Neuronal stem cell (in vitro differentiated cells): ENCODE measurements around the gene IQCM.

Experiments used
- DNase-seq: peaks from one replicate; pipeline ENCODE4 v3.0.0-alpha.2; 2013; ENCODE audit warnings: low spot score
- H2AFZ ChIP-seq: one replicate; pipeline ENCODE4 v1.6.1; 2013; ENCODE audit warnings: mild to moderate bottlenecking, low read length, inconsistent platforms
- H2AK5ac ChIP-seq: 2 replicates; pipeline ENCODE4 v1.6.1; 2013; ENCODE audit warnings: low read depth, mild to moderate bottlenecking, inconsistent platforms, low read length, moderate library complexity, mixed read lengths
- H2BK120ac ChIP-seq: 2 replicates; pipeline ENCODE4 v1.6.1; 2013; ENCODE audit warnings: low read depth, mild to moderate bottlenecking, inconsistent platforms, low read length, moderate library complexity, mixed read lengths
- H2BK12ac ChIP-seq: one replicate; pipeline ENCODE4 v1.6.1; 2013; ENCODE audit warnings: low read length, inconsistent platforms
- H2BK15ac ChIP-seq: 2 replicates; pipeline ENCODE4 v1.6.1; 2013; ENCODE audit warnings: mild to moderate bottlenecking, low read length, inconsistent platforms, mixed read lengths
- H2BK5ac ChIP-seq: one replicate; pipeline ENCODE4 v1.6.1; 2013; ENCODE audit warnings: inconsistent platforms, mild to moderate bottlenecking, low read length, moderate library complexity
- H3K14ac ChIP-seq: one replicate; pipeline ENCODE4 v1.6.1; 2013; ENCODE audit warnings: low read length, inconsistent platforms
- H3K18ac ChIP-seq: 2 replicates; pipeline ENCODE4 v1.6.1; 2013; ENCODE audit warnings: low read length, inconsistent platforms
- H3K23ac ChIP-seq: 2 replicates; pipeline ENCODE4 v1.6.1; 2013; ENCODE audit warnings: low read depth, mild to moderate bottlenecking, mixed read lengths, low read length, inconsistent platforms; ENCODE audit not compliant: poor library complexity
- H3K27ac ChIP-seq: replicated peaks from 3 replicates; pipeline ENCODE4 v1.5.1; 2013; ENCODE audit warnings: low read length, inconsistent platforms
- H3K27me3 ChIP-seq, 3 experiments: 2 replicates each; pipeline ENCODE4 v1.6.1; 2013; ENCODE audit warnings: low read length in 3 of 3, mild to moderate bottlenecking in 2 of 3, inconsistent platforms in 1 of 3, low read depth in 1 of 3, mixed read lengths in 1 of 3, moderate library complexity in 1 of 3; ENCODE audit not compliant: control insufficient read depth in 3 of 3, insufficient read depth in 3 of 3
- H3K36me3 ChIP-seq, 2 donors: replicated peaks in 1 of 2; 2 replicates each; pipeline ENCODE4 v1.6.1; 2013; ENCODE audit warnings: low read length in 2 of 2; ENCODE audit not compliant: control insufficient read depth in 2 of 2, insufficient read depth in 2 of 2
- H3K4ac ChIP-seq: 2 replicates; pipeline ENCODE4 v1.6.1; 2013; ENCODE audit warnings: inconsistent platforms, mild to moderate bottlenecking, low read length, moderate library complexity
- H3K4me1 ChIP-seq, 2 donors: 1 replicate in 1 of 2; 2 replicates in 1 of 2; pipeline ENCODE4 v1.6.1; 2013; ENCODE audit warnings: low read length in 2 of 2, low read depth in 1 of 2; ENCODE audit not compliant: control insufficient read depth in 2 of 2, insufficient read depth in 1 of 2
- H3K4me2 ChIP-seq: one replicate; pipeline ENCODE4 v1.6.1; 2013; ENCODE audit warnings: mild to moderate bottlenecking, low read length, inconsistent platforms; ENCODE audit not compliant: insufficient read depth, poor library complexity, severe bottlenecking
- H3K4me3 ChIP-seq, 2 donors: 2 replicates each; pipeline ENCODE4 v1.5.1; 2013; ENCODE audit warnings: low read length in 2 of 2, mild to moderate bottlenecking in 2 of 2, inconsistent platforms in 1 of 2, moderate library complexity in 1 of 2
- H3K79me1 ChIP-seq: one replicate; pipeline ENCODE4 v1.6.1; 2013; ENCODE audit warnings: low read depth, mild to moderate bottlenecking, inconsistent platforms, low read length, moderate library complexity
- H3K9ac ChIP-seq: one replicate; pipeline ENCODE4 v1.6.1; 2013; ENCODE audit warnings: mild to moderate bottlenecking, low read depth, low read length, inconsistent platforms; ENCODE audit not compliant: poor library complexity
- H3K9me3 ChIP-seq, 2 donors: replicated peaks in 1 of 2; 2 replicates each; pipeline versions ENCODE3 to v1.6.1; 2013; ENCODE audit warnings: low read length in 2 of 2, mild to moderate bottlenecking in 2 of 2, inconsistent platforms in 1 of 2, low read depth in 1 of 2, mixed read lengths in 1 of 2, moderate library complexity in 1 of 2; ENCODE audit not compliant: control insufficient read depth in 2 of 2, insufficient read depth in 1 of 2
- H4K8ac ChIP-seq: one replicate; pipeline ENCODE4 v1.6.1; 2013; ENCODE audit warnings: low read depth, mild to moderate bottlenecking, inconsistent platforms, low read length, moderate library complexity
- H4K91ac ChIP-seq: one replicate; pipeline ENCODE4 v1.6.1; 2013; ENCODE audit warnings: low read length, low read depth, mild to moderate bottlenecking, inconsistent platforms; ENCODE audit not compliant: poor library complexity
- WGBS, 2 donors: extraction: QIAGEN DNeasy Blood & Tissue Kit; methylation state at CpG; one replicate each; pipeline ENCODE4 v1.1.7; 2013; ENCODE audit warnings: missing lambda C conversion rate in 2 of 2, mixed read lengths in 1 of 2; ENCODE audit not compliant: insufficient read length in 2 of 2, insufficient replicate concordance in 1 of 2; ENCODE audit errors: extremely low coverage in 2 of 2; 5-methylcytosine and 5-hydroxymethylcytosine counted together

Gene IQCM

GRCh38 chr4:149700272-149700671 is 115.4 kb downstream of the IQCM start:
- Histone ChIP-seq H3K4ac (no peak overlapping the region), H2BK5ac (no peak overlapping the region), H3K9me3 (no peaks in the 10 kb centered on the region), H2BK120ac (no peak overlapping the region), H3K79me1 (no peaks in the 10 kb centered on the region), H3K23ac (no peak overlapping the region), H4K8ac (no peak overlapping the region), H4K91ac (no peak overlapping the region), H3K27ac (no peak overlapping the region), H3K4me3 (no peak overlapping the region), H2BK12ac (no peak overlapping the region), H2AK5ac (no peak overlapping the region), H3K36me3 (no peaks in the 10 kb centered on the region), H3K27me3 (no peaks in the 10 kb centered on the region), H3K18ac (no peak overlapping the region), H3K4me2 (no peak overlapping the region), H2BK15ac (no peak overlapping the region), H2AFZ (no peak overlapping the region), H3K9ac (no peak overlapping the region), H3K4me1 (no peaks in the 10 kb centered on the region), H3K14ac (no peak overlapping the region)
- no CpG with 5 or more reads among the region's 3 CpGs for WGBS, 2 donors
- DNase-seq = no peak

GRCh38 chr4:149699642-149700041 is 116.0 kb downstream of the IQCM start:
- WGBS, 2 donors = no CpG with 5 or more reads among the region's 2 CpGs
- no peak for DNase-seq
- H4K8ac ChIP-seq = no peak overlapping the region

GRCh38 chr4:149690726-149691125 is 124.9 kb downstream of the IQCM start:
- no peak overlapping the region for H3K4me2 ChIP-seq
- no peak overlapping the region for H3K27ac ChIP-seq
- H3K9me3 ChIP-seq = no peaks in the 10 kb centered on the region
- H2BK120ac ChIP-seq = no peak overlapping the region
- no peak overlapping the region for H4K91ac ChIP-seq
- H3K4me3 ChIP-seq = no peak overlapping the region
- WGBS, 2 donors = no CpG with 5 or more reads among the region's 3 CpGs
- no peak overlapping the region for H2BK15ac ChIP-seq
- DNase-seq = no peak
- no peak overlapping the region for H3K9ac ChIP-seq
- H2BK5ac ChIP-seq = no peak overlapping the region
- no peaks in the 10 kb centered on the region for H3K4me1 ChIP-seq
- no peak overlapping the region for H3K14ac ChIP-seq
- no peak overlapping the region for H3K4ac ChIP-seq
- H2BK12ac ChIP-seq = no peak overlapping the region
- no peak overlapping the region for H3K23ac ChIP-seq
- no peak overlapping the region for H2AFZ ChIP-seq
- H2AK5ac ChIP-seq = no peak overlapping the region
- no peaks in the 10 kb centered on the region for H3K36me3 ChIP-seq
- H3K18ac ChIP-seq = no peak overlapping the region
- no peaks in the 10 kb centered on the region for H3K79me1 ChIP-seq
- no peaks in the 10 kb centered on the region for H3K27me3 ChIP-seq
- H4K8ac ChIP-seq = no peak overlapping the region

More at GRCh38 chr4:149699642-149700041, 116.0 kb downstream of the IQCM start:
- H3K4me1 ChIP-seq = no peaks in the 10 kb centered on the region
- no peak overlapping the region for H3K18ac ChIP-seq
- H2AK5ac ChIP-seq = no peak overlapping the region
- no peak overlapping the region for H3K9ac ChIP-seq
- no peaks in the 10 kb centered on the region for H3K79me1 ChIP-seq
- H3K23ac ChIP-seq = no peak overlapping the region
- H2BK15ac ChIP-seq = no peak overlapping the region
- no peak overlapping the region for H3K27ac ChIP-seq
- no peak overlapping the region for H4K91ac ChIP-seq
- no peak overlapping the region for H2BK120ac ChIP-seq
- no peaks in the 10 kb centered on the region for H3K36me3 ChIP-seq
- no peak overlapping the region for H3K14ac ChIP-seq
- H3K4me2 ChIP-seq = no peak overlapping the region
- no peak overlapping the region for H2BK5ac ChIP-seq
- H3K4ac ChIP-seq = no peak overlapping the region
- no peaks in the 10 kb centered on the region for H3K27me3 ChIP-seq
- H3K9me3 ChIP-seq = no peaks in the 10 kb centered on the region
- H2AFZ ChIP-seq = no peak overlapping the region
- H3K4me3 ChIP-seq = no peak overlapping the region
- no peak overlapping the region for H2BK12ac ChIP-seq

- no peak overlapping the region for H2BK5ac ChIP-seq
- no peaks in the 10 kb centered on the region for H3K4me1 ChIP-seq
- no peaks in the 10 kb centered on the region for H3K27me3 ChIP-seq
- no peak overlapping the region for H3K14ac ChIP-seq
- H2BK12ac ChIP-seq = no peak overlapping the region
- H2AFZ ChIP-seq = no peak overlapping the region
- no peak overlapping the region for H3K27ac ChIP-seq
- H3K18ac ChIP-seq = no peak overlapping the region
- H3K23ac ChIP-seq = no peak overlapping the region
- H3K9ac ChIP-seq = no peak overlapping the region
- no CpG with 5 or more reads among the region's 2 CpGs for WGBS, 2 donors
- no peak overlapping the region for H2BK120ac ChIP-seq
- H4K91ac ChIP-seq = no peak overlapping the region
- H3K4ac ChIP-seq = no peak overlapping the region
- H3K4me2 ChIP-seq = no peak overlapping the region
- no peak overlapping the region for H2AK5ac ChIP-seq
- H3K4me3 ChIP-seq = no peak overlapping the region
- H3K36me3 ChIP-seq = no peaks in the 10 kb centered on the region
- no peaks in the 10 kb centered on the region for H3K9me3 ChIP-seq
- H4K8ac ChIP-seq = no peak overlapping the region
- no peak overlapping the region for H2BK15ac ChIP-seq
- no peaks in the 10 kb centered on the region for H3K79me1 ChIP-seq
- DNase-seq = no peak
These were observed 131.1 kb downstream of the IQCM start for GRCh38 chr4:149684516-149684915.
